ENCODE data around the gene CHRDL2.

CHRDL2 gene

DNA sequence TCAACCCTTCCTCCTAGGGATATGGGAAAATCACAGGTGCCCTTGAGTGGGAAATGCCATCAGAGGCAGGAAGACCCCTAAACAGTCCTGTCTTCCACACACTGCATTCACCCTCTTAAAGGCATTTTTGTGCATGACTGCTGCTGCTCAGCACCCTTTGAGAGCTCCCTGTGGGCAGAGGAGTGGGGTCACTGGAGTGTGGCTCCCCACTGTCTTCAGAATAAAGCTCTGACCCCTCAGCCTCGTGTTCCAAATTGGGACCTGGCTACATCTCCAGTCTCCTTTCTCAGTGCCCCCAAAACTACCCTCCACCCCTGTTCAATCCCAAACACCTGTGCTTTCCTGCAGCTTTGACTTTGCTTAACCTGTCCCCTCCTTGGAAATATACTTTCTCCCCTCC is 46.6 kb downstream of the CHRDL2 start:
- DNase-seq: no peak

DNA sequence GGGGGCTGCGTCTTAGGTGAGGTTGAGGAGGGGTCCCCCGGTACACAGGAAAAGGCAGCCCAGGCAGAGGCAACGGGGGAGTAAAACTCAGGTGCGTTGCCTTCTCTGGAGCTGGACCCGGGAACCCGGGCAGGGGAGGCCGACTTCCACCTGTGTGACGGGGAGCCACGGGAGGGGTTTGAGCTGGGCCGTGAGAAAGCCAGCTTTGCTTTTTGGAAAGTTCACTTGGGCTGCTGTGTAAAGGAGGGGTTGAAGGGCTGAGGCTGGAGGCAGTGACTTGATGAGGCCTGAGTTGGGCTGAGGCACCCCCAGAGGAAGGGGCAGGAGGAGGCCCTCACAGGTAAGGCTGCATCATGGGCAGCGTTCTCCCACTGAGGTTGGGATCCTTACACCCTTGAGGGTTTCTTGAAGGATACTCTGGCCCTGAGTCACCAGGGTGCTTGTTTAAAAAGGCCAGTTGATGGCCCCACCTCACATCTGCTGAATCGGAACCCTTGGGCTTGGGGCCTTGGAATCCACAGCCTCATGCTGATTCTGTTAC is 47.2 kb downstream of the CHRDL2 start:
- no peak for DNase-seq

GRCh38 chr11:74683279-74683871 is 47.9 kb downstream of the CHRDL2 start:
- DNase-seq: no peak

DNA sequence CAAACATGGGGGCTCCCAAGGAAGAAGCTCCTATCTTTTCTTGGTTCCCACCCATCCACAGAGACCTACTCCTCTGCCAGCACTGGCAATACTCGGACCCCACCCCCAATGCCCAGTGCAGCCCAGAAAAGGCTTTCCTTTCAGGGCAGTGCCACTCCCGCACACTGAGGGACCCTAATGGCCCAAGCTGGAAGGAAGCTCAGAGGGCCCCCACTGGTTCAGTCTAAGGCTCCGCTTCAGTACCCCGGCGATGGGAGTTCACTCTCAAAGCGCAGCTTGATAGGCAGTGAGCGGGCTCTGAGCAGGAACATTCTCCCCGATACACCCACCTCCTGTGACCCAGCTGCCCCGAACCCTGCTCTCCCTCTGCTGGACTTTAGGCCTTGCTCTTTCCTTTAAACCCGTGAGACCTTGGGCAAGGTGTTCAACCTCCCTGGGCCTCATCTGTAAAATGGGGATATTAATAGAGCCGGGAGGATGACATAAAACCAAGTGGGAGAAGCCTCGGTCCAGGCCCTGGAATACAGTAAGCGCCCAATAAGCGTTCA is 48.4 kb downstream of the CHRDL2 start:
- no peak for DNase-seq

DNA sequence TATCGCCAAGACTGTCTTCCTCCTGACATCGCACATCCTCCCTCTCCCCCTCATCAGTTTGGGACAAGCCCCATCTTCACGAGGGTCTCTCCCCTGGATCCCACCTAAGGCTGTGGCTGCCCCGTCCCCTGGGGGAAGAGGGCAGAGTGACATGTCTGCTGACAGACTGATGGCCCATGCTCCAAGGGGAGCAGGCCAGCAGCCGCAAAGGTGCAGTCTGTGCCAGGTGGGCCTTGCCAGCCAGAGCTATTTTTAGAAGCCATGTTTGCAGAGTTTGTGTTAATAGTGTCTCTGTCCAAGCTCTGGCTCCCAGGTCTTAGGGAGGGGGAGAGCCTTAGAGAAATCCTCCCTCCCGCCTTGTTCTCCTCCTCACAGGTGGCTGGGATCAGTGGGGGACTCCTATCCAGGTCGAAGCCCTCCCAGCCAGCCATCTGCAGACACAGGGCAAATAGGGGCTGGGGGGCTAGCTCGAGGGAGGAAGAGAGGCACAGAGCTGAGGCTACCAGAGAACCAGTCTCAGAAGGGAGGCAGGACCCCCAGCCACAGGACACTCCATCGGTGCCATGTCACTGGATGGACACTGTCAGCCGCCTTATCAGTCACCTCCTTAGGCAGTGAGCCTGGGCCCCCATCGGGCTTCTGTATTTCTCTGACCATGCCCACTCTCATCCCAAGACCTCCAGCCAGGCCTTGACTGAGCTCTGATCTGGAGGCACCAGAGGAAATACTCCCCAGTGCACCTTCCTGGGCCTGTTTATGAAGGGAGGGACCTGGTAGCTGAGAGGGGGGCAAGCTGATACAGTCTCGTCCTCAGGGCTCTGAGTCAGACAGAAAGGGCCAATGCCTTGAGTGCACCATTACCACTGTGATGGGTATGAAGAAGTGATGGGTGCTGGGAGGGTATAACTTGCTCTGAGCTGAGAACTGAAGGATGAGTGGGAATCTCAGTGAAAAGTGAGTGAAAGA is 49.3 kb downstream of the CHRDL2 start:
- DNase-seq: no peak

DNA sequence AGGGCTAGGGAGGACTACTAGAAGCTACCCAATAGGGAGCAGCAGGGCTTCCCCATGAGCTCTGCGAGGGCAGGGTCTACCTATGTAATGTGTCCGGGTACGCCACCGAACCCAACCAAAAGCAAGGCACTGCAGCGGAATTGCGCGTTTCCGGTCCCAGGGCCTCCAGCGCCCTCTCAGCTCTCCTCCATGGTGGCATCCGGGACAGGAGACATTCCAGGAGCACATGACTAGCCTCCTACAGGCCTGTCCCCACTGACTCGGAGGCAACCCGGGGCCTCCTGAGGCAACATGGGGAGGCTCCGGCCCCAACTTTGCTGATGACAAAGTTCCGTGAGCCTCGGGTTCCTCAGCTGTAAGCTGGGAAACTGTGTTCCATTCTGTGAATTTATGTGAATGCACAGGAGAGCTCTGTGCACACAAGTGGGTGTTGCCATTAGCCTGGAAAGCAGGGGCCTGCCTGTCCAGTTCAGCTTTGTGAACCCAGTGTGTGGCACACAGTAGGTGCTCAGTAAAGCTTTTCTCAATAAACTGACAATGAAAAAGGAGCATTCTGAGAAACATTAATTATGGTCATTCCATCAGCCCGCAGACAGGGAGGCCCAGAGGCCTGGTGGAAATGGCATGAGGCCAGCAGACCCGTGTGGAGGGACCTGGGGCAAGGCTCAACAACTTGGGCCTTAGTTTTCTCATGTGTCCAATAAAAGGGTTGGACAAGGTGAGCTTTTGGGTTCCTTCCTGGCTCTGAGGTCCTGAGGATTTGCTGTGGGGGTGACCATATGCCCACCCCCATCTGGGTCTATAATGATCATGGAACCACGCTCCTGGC is 50.3 kb downstream of the CHRDL2 start:
- no peak for DNase-seq

GRCh38 chr11:74680035-74680671 is 51.1 kb downstream of the CHRDL2 start:
- DNase-seq: no peak

DNA sequence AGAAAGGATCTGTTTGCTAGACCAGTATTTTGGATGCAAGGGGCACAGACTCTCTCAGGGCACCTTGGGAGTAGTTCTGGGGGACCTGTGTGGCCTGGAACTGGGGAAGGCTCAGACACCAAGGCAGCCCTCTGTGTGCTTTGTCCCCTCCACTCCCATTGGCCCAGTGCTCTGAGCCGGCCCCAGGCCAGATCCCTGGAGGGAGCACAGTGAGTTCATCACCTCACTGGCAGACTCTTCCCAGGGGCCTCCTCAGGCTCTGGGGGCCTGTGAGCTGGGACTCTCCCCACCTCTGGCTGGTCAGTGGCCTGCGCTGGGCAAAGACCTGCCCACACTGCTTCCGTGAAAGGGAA is 51.7 kb downstream of the CHRDL2 start:
- DNase-seq: no peak

DNA sequence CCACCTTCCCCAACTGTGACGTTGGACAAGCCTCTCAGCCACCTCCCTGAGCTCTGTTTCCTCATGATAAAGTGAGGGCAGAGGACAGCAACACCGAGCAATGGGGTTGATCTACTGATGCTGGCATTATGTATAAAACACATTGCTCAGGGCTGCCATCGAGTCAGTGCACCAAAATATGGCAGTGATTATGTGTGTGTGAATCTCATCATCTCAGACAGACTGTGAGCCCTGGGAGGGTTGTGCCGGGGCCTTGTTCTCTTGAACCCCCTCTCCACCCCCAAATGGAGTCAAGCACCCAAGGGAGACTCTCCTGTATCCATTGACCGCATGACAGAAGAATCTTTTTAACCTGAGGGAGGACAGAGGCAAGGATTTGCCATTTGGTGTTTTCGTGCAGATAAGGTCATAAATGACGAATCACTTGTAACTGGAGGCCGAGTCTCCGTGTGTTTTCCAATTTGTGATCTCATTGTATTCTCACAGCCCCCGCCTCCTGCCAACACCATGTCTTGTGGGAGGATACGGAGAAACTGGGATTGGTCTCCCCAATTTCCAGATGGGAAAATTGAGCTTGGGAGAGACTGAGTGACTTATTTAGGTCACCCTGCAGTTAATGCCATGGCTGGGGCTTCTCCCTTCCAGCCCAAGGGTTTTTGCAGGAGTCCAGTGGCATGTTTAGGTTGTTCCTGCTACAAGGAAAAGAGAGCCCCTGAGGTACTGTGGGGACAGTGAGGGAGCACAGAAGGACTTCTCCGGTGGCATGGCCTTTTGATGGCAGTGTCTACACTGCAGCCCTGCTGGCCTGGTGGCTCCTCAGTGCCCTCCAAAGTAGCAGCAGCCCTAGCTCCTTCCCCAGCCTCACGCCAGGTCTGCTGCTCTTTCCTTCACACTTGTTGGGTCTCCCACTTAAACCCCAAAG is 52.4 kb downstream of the CHRDL2 start:
- DNase-seq: no peak

GRCh38 chr11:74678041-74678440 is 53.2 kb downstream of the CHRDL2 start:
- no peak for DNase-seq

- DNase-seq: no peak
These were observed 54.1 kb downstream of the CHRDL2 start for GRCh38 chr11:74677131-74677530.

DNA sequence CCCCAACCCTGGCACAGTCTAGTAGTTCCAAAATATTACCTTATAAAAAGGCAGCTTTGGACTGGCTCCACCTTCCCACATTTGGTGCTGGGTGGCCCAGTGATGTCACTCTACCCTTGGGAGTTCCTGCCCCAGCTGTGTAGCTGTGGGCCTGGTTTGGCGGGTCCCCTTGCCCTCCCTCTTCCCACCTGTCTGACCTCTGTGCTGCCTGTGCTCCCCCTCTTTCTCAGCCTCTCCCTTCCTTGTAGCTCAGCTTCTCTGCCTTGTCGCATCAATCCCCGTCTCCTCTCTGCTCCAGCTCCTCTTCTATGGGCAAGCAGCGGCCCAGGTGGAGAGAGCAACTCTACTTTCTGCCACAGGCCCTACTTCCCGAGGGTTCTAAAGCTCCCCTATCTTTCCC is 54.6 kb downstream of the CHRDL2 start:
- DNase-seq: no peak

DNA sequence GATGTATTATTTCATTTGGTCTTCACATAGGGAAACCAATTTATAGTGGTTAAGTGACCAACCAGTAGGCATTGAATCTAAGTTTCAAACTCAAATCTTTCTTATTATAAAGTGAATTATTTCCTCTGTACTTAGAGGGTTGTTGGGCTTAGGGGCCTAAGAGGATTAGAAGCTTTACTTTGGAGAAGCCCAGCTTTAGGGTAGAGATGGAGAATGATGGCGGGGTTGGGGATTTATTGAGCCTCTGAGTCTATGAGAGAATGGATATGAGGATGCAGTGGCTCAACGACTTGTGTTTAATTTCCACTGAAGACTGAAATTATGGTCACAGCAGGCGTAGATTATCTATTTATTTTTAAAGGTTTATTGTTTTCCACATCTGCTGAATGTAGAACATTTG is 55.5 kb downstream of the CHRDL2 start:
- no peak for DNase-seq

DNA sequence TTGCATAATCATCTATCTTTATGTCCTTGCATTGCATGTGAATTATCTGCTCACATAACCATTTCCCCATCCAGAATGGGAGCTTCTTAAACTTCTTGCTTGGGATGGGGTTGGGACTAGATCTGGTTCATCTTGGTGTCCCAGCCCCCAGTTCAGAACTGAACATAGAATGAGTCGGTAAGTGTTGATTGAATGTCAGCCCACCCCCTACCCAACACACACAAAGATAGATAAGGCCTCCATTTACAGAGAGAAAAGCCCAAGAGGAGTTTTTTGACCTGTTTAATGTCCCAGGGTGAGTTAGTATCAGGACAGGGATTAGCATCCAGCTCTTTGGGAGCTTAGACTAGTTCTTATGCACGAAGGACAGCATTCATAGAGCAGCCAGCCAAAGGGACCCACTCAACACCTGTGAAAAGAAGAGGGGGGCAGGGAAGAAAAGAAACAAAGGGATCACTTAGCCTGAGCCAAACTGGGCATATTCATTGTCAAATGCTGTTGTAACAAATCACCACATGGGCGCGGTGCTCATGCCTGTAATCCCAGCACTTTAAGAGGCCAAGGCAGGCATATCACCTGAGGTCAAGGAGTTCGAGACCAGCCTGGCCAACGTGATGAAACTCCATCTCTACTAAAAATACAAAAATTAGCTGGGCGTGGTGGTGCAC is 57.4 kb downstream of the CHRDL2 start:
- DNase-seq: no peak

- DNase-seq: peak; percentile 52 to 71
These were observed 58.1 kb downstream of the CHRDL2 start for GRCh38 chr11:74672956-74673692.

- DNase-seq: no peak
These were observed 58.8 kb downstream of the CHRDL2 start for GRCh38 chr11:74672332-74672955.

GRCh38 chr11:74671520-74672196 is 59.6 kb downstream of the CHRDL2 start:
- DNase-seq: no peak

GRCh38 chr11:74670171-74670570 is 61.1 kb downstream of the CHRDL2 start:
- no peak for DNase-seq

All from inflammatory macrophage (primary cell).